CD4-positive, alpha-beta T cell treated with Interleukin-1 beta for 1 hour (primary cell): ENCODE data around the gene CXCL16.
A peak's percentile ranks its signal among the peaks of the same experiment; 100 is the strongest.

Experiments
- DNase-seq, 2 donors: peaks; one replicate each; pipeline ENCODE4 v3.0.0-alpha.2; 2020 to 2022

The CXCL16 gene

DNA sequence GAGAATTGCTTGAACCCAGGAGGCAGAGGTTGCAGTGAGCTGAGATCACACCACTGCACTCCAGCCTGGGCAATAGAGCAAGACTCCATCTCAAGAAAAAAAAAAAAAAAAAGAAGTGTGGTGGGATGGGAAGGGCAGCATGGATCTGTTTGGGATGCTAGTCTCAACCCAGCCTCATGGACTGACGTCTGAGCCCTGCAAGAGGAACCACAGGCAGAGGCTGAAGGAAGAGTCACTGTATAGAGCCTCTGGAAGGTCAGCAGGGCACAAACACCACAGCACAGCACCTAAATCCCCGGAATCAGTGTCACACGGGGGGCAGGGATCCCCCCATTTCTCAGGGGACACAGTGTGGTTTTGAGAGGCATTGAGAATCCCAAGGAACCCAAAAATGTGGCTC is 10.9 kb upstream of the CXCL16 start:
- DNase-seq = no peak

DNA sequence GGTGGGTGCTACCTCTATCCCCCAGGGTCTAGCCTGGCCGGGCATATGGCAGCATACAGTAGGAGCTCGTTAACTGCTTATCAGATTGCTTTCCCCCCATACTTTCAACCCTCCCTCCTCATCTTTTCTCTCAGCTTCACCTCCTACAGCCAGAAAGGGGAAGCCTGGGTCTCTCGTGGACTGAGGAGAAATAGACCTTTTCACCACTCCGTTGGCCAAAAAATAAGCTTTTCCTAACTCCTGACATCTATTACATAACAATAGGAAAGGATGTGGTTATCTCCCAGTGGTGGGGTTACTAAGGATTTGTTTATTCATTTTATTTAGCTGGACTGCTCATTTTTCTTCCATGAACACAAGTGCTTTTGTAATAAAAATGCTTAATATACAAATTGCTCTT is 9.0 kb upstream of the CXCL16 start:
- DNase-seq = no peak

DNA sequence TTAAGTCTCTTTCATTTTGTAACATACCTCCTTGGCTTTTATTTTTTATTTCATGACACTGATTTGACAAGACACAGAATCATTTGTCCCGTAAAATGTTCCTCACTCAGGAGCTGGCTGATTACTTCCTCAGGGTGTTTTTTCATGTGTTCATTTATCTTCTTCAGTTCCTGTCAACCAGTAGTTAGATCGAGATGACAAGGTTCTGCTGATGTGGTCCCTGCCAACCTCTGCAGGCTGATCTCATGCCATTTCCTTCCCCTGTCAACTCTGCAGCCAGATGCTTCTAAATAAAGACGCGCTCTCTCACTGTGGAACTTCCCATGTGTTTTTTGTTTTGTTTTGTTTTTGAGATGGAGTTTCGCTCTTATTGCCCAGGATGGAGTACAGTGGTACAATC is 8.1 kb upstream of the CXCL16 start:
- peak; percentile 42 to 62 for DNase-seq

DNA sequence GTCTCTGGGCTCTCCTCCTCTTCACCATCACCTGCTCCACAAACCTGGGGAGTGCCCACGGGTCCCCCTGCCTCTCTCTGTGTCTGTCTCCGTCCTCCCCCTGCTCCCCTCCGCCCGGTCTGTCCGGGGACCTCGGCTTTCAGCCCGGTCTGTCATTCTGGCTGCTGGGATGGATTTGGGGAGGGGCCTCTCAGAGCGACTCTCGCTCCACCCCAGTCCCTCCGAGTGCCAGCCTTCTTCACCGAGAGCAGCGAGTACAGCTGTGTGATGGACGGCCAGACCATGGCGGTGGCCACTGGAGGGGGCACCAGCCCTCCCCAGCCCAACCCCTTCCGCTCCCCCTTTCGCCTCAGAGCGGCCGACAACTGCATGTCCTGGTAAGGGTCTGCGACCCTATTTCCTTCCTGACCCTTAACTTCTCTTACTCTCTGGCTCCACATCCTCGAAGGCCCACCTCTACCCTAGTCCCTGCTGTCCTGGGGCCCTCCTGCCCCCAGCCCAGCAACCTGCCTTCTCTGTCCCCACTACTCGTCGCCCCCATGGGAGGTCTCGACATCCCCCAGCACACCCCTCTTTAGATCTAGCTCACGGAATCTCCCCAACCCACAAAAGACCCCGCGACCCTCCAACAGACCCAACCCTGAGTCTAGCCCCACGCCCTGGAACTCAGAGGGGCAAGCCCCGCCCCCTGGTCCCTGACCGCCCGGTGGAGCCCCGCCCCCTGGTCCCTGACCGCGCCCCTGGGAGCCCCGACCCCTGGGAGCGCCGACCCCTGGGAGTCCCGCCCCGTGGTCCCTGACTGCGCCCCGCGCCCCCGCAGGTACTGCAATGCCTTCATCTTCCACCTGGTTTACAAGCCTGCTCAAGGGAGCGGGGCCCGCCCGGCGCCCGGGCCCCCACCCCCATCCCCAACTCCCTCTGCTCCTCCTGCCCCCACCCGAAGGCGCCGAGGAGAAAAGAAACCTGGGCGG is 5.6 kb upstream of the CXCL16 start:
- no peak for DNase-seq

DNA sequence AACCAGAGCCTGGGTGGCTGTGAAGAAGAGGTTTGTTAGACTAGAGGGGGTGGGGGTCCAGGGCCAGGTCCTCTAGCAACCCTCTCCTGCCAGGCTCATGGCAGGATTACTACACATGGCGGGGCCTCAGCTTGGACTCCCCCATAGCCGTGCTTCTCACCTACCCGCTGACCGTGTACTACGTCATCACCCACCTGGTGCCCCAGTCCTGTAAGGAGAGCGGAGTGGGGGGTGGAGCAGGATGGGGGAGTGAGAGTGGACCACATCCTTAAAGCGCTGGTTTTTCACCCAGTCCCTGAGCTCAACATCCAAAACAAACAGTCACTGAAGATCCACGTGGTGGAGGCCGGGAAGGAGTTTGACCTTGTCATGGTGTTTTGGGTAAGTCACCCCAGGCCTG is 4.2 kb upstream of the CXCL16 start:
- DNase-seq = no peak

DNA sequence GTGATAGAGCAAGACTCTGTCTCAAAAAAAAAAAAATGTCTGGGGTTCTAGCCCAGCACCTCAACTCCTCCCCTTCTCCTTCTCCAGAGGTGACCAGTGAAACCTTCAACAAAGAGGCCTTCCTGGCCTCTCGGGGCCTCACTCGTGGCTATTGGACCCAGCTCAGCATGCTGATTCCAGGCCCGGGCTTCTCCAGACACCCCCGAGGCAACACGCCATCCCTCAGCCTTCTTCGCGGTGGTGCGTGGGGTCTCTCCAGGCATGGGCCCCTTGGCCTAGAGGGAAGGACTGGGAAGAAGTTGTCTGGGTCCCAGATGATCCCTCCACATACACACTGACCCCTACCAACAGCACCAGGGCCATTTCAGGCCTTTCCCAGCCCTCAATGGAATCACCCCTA is 3.5 kb upstream of the CXCL16 start:
- no peak for DNase-seq

DNA sequence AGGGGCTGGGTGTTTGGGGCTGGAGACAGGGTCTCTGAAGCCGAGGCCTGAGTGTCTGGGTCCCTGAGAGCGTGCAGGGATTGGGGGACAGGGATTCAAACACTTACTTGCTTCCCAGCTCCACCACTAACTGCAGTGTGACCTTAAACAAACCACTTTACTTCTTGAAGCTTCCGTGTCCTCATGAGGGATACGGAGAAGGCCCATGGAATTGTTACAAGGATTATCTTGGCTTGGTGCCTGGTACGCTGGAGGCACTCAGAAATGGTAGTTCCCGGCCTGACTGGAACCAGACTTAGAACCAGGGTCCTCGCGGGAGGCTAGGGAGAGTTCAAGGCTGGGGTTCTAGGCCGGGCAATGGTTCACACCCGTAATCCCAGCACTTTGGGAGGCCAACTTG is 2.9 kb upstream of the CXCL16 start:
- DNase-seq = no peak

DNA sequence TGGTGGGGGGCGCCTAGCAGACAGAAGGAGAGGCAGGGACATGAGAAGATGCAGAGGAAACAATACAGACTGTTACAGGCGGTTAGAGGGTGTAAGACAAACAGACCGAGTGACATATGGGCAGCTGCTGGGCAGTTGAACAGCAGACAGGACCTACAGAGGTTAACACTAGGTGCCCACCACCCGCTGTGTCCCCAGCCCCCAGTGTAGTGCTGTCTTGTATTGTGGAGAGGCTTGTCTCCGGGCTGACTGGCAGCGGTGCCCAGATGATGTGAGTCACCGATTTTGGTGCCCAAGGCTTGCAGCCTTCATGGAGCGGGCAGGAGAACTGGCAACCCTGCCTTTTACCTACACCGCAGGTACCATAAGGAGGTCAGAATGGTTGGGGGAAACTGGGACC is 2.4 kb upstream of the CXCL16 start:
- DNase-seq = no peak

DNA sequence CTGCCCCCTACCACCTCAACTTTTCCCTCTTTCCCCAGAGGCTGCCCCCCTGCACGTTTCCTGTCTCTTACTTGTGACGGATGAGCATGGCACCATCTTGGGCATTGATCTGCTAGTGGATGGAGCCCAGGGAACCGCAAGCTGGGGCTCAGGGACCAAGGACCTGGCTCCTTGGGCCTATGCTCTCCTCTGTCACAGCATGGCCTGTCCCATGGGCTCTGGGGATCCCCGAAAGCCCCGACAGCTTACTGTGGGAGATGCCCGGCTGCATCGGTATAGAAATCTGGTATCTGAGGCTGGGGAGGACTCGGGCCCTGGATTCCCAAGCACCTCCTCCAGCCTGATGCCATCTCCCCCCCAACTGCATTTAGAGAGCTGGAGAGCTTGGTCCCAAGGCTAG is 1.8 kb upstream of the CXCL16 start:
- DNase-seq = no peak

DNA sequence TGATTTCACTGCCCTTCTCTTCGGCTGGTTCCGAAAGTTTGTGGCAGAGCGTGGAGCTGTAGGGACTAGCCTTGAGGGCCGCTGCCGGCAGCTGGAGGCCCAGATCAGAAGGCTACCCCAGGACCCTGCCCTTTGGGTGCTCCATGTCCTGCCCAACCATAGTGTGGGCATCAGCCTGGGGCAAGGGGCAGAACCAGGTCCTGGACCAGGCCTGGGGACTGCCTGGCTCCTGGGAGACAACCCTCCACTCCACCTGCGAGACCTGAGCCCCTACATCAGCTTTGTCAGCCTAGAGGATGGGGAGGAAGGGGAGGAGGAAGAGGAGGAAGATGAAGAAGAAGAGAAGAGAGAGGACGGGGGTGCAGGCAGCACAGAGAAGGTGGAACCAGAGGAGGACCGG is 856 bp upstream of the CXCL16 start:
- DNase-seq = no peak

DNA sequence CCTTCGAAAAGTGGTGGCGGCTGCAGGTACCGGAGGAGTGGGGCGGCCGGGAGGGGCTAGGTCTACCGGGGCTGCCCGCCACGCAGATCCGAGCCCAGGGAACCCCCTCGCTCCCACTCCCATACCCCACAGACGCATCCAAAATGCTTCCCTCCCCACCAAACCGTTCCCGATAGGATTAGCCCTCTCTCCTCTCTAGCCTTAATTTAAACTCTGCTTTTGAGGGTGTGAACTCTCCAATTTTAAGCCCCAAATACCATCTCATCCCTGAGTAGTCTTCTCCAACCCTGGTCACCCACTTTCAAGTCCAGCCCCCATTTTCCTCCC is 260 bp upstream of the CXCL16 start:
- DNase-seq = no peak

DNA sequence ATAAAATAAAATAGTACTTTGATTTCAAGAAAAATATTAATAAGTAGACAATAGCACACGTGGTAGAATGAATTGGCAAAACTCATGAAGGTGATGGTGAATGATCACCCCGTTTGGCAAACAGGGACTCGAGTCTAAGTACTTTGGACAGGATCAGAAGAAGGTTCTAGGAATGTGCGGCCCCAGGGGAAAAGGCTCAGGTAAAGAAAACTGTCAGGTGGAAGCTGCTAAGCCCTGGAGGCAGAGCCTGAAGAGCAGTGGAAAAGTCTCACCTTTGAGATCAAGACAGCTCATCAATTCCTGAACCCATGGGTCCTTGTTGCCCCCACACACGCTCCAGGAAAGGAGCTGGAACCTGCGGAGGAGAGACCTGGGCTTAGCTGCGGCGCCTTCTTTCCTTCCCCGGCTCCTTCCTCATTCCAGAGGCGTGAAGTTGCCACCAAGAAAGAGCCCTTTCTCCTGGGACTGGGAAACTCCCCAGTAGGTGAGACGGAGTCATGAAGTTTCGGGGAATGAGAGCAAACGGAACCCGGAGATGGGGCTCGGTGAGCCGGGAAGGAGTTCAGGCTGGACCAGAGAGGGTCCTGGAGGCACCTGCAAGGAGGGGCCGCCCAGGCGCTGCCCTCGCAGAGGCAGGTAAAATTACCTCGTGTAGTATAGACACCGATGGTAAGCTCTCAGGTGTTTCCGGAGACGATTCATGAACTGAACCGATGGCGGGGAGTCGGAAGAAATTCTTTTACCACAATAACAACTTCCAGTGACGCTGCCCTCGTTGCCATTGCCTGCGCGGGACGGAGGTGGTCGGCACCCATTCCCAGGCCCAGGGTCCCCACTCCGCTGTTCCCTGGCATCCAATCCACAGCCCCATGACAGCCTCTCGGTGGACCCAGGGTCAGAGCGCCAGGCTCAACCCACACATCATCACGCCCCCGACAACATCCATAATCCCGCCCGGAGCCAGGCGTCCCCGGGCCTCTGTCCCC is 1.3 kb downstream of the CXCL16 start:
- DNase-seq = peak; percentile 41 to 42

DNA sequence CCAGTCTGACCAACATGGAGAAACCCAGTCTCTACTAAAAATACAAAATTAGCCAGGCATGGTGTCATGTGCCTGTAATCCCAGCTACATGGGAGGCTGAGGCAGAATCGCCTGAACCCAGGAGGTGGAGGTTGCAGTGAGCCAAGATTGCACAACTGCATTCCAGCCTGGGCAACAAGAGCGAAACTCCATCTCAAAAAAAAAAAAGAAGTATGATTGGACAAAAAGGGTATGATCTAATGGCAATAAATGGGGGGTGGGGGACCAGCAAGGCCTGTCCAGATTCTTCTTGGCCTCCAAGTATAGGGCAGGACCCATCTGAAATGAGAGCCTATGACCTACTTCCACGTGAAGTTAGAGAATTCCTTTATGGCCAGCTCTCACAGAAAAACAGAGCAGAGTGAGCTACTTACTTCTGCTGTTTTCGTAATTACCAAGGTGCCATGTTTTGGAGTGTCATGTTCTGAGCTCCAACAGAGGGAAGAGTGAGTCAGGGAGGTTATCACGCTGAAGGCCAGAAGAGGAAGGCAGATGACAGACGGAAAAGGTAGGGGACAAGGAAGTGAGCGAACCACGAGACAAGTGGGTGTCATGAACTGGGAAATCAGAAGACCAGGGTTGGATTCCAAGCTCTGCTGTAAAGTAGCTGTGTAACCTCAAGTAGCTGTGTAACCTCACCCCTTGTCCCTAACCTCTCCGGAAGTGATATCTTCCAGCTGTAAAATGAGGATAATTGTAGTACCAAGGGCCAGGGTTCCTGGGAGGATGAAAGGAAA is 3.7 kb downstream of the CXCL16 start:
- DNase-seq = peak in 1 of 2 donors; percentile 65

DNA sequence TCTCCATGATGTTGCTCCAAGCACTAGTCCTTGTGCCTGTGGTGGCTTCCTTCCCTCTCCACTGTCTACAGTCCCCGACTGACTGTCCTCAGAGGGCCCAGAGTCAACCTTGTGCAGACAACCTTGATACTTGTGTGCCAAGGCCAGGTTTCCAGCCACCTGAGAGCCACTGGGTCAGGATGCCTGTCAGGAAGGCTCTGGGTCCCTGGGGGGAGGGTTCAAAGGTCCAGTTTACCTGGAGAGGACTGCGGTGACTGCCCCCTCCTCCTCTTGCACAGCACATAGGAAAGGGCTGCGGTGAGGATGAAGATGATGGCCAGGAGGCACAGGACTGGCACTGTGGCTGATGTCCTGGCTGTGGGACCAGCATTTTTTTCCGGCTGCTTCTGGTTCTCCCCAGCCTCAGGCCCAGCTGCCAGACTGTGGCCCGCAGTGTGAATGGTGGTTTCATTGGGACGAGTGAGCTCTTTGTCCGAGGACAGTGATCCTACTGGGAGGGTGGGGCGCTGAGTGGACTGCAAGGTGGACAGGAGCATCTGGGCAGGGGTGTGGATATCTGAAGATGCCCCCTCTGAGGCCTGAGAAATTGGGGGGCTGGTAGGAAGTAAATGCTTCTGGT is 4.8 kb downstream of the CXCL16 start:
- DNase-seq = no peak

DNA sequence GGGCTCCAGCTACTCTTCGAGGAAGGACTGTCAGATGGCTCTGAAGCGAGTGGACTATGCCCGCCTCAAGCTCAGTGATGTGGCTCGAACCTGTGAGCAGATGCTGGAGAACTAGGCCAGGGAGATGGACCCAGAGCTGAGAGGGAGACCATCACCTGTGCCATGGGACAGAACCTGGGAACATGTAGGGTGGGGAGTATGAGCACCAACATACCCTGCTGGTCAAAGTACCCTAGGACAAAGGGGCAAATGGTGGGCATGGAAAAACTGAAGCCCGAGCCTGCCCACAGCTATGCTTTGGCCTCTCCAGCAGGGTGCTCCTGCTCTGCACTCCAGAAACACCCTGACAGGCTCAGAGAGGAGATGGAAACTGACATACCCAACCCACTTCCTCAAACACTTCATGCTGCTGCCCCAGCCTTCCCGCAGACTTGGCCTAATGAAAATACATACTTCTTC is 6.6 kb downstream of the CXCL16 start:
- peak; percentile 29 to 78 for DNase-seq

DNA sequence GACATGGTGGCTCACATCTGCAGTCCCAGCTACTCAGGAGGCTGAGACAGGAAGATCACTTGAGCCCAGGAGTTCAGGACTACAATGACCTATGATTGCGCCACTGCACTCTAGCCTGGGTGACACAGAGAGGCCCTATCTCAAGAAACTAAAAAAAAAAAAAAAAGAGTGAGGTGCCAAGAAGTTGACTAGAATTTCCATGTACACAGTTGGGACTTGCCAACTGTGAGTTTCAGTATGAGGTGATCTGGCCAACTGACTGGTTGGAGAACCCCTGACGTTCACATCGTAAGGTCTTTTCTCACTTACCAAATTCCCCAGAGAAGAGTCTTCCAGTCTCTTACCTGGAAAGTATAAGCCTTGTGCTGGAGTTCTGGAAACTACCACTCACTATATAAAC is 11.6 kb downstream of the CXCL16 start:
- peak in 1 of 2 donors; percentile 37 for DNase-seq

DNA sequence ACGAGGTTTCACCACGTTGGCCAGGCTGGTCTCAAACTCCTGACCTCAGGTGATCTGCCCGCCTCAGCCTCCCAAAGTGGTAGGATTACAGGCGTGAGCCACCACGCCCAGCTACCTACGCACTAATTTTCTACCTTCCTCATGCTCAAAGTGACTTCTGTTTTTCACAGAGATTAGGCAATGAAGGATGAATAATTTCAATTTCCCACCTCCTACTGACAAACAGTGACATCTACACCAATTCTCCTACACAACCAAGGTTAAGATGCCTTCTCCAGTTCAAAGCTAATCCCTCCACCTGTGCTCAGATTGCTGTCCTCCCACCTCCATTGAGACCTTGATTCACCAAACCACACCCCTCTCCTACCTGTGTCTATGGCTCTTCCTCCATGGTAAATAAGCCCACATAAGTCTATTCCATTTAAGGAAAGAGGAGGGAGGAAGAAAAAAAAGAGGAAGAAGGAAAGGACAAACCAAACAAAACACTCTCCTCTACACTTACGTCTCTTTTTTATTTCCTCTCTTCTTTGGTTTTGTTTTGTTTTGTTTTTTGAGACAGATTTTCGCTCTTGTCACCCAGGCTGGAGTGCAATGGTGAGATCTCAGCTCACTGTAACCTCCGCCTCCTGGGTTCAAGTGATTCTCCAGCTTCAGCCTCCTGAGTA is 13.9 kb downstream of the CXCL16 start:
- DNase-seq = peak in 1 of 2 donors; percentile 53

DNA sequence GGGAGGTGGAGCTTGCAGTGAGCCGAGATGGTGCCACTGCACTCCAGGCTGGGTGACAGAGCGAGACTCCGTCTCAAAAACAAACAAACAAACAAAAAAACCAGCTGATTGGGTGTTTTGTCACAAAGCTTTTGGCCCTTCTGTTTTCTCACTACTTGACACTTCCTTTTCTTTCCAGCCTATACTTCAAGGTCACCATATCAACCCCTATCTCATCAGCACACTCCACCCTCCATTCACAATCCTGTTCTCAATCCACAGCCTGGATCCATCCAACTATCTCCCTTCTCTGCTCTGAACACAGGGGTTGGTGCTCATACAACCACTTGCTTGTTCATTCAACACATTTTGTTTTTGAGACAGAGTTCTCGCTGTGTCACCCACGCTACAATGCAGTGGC is 15.1 kb downstream of the CXCL16 start:
- DNase-seq = no peak

DNA sequence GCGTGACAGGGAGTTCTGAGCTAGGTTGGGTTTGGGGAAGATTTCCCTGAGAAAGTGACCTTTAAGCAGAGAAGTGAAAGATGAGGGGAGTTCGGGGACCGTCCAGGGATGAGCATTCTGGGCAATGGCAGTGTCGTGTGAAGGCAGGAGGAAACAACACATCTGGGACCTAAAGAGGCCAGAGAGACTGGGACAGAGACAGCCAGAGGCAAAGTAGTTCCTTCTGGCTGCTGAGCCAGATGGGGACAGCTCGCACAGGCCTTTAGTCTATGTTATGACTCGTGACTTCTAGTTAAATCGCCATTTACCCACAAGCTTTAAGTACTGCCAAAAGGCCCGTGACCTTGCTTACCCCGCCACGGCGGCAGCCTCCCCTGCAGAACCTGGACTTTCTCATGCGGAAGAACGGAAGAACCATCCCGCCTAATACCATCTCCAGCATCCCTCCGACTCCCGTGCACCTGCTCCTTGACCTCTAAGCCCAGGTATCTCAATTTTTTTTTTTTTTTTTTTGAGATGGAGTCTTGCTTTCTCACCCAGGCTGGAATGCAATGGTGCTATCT is 17.0 kb downstream of the CXCL16 start:
- DNase-seq = no peak

DNA sequence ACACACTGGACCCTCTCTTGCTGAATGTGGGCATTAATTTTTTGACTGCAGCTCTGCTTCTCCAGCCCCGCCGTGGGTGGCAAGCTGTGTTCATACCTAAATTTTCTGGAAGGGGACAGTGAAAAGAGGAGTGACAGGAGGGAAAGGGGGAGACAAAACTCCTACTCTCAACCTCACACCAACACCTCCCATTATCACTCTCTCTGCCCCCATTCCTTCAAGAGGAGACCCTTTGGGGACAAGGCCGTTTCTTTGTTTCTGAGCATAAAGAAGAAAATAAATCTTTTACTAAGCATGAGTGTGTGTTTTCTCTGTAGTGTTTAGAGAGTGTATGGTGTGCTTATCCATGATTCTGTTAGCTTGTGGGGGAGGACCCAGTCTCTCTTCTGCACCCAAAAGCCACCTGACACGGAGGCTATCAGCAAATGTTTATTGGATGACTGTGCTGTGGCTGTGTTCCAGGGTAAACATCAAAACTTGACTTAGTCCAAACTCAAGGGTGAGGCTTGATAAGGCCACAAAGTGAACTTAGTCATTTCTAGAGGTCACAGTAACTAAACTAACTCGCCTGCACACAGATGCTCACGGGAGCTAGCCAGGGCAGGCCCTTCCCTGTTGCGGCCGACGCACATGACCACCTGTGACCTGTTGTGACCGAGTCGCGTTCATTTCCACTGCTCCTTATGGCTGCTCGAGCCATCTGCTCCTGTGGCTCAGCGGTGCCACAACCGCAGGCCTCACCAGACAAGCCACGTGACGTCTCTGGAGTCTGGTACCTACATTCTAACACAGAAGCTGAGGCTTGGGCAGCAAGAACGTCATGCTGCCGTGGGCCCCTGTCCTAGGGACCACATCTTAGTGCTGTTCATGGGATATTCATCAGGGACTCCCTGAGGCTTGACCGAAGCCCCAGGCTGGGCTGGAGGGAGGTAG is 18.3 kb downstream of the CXCL16 start:
- DNase-seq = peak; percentile 24 to 42
